HUES48 (cell line): Measurements from ENCODE around the gene TPM4.
A peak's percentile ranks its signal among the peaks of the same experiment; 100 is the strongest.
"Not testable (repeated sequence)": the region's sequence is repeated elsewhere in the genome, so short reads cannot be mapped to it uniquely, and the experiment has no call there.

Source experiments
- H3K27ac ChIP-seq: one replicate; pipeline ENCODE4 v1.7.0; 2013; ENCODE audit warnings: low read depth, low read length, inconsistent platforms
- H3K27me3 ChIP-seq: 2 replicates; pipeline ENCODE4 v1.6.1; 2013; ENCODE audit warnings: mild to moderate bottlenecking, low read length; ENCODE audit not compliant: control insufficient read depth, insufficient read depth
- H3K36me3 ChIP-seq: 2 replicates; pipeline ENCODE4 v1.6.1; 2013; ENCODE audit warnings: low read length; ENCODE audit not compliant: control insufficient read depth, insufficient read depth
- H3K4me1 ChIP-seq: 2 replicates; pipeline ENCODE4 v1.6.1; 2013; ENCODE audit warnings: mild to moderate bottlenecking, low read length; ENCODE audit not compliant: control insufficient read depth, insufficient read depth
- H3K4me3 ChIP-seq: 2 replicates; pipeline ENCODE4 v1.5.1; 2013; ENCODE audit warnings: mild to moderate bottlenecking, low read depth, low read length
- H3K9ac ChIP-seq: 2 replicates; pipeline ENCODE4 v1.6.1; 2013; ENCODE audit warnings: mild to moderate bottlenecking, low read depth, low read length, moderate library complexity
- H3K9me3 ChIP-seq: 2 replicates; pipeline ENCODE4 v1.6.1; 2013; ENCODE audit warnings: low read length; ENCODE audit not compliant: control insufficient read depth, insufficient read depth

The TPM4 gene

GRCh38 chr19:16073988-16074387 lies 2.3 kb upstream of the TPM4 start:
- peaks cover 14% of the 10 kb centered on the region for H3K4me1 ChIP-seq
- H3K36me3 ChIP-seq: peaks cover 5% of the 10 kb centered on the region; the same call in 1 of the 2 replicates
- no peak overlapping the region for H3K27ac ChIP-seq
- H3K27me3 ChIP-seq: no peaks in the 10 kb centered on the region
- no peaks in the 10 kb centered on the region for H3K9me3 ChIP-seq
- H3K4me3 ChIP-seq: no peak overlapping the region
- no peak overlapping the region for H3K9ac ChIP-seq

GRCh38 chr19:16074488-16075365 lies 1.6 kb upstream of the TPM4 start:
- Histone ChIP-seq H3K27ac (no peak overlapping the region), H3K4me1 (peaks cover 19% of the 10 kb centered on the region), H3K27me3 (no peaks in the 10 kb centered on the region), H3K36me3 (peaks cover 5% of the 10 kb centered on the region; the same call in 1 of the 2 replicates), H3K9me3 (no peaks in the 10 kb centered on the region), H3K9ac (no peak overlapping the region), H3K4me3 (no peak overlapping the region; the same call in 1 of the 2 replicates)

GRCh38 chr19:16075430-16076153 lies 703 bp upstream of the TPM4 start:
- Histone ChIP-seq H3K36me3 (peaks cover 12% of the 10 kb centered on the region), H3K9me3 (no peaks in the 10 kb centered on the region), H3K27me3 (no peaks in the 10 kb centered on the region), H3K27ac (peak overlapping the region; percentile 98), H3K9ac (peak overlapping the region; percentile 93), H3K4me1 (peaks cover 23% of the 10 kb centered on the region), H3K4me3 (peak overlapping the region; percentile 91)

GRCh38 chr19:16076958-16077611 lies 790 bp downstream of the TPM4 start:
- Histone ChIP-seq H3K27ac (peak overlapping the region; percentile 98), H3K9ac (peak overlapping the region; percentile 99), H3K4me1 (peaks cover 23% of the 10 kb centered on the region), H3K27me3 (no peaks in the 10 kb centered on the region), H3K9me3 (no peaks in the 10 kb centered on the region), H3K4me3 (peak overlapping the region; percentile 91), H3K36me3 (peaks cover 26% of the 10 kb centered on the region)

GRCh38 chr19:16077984-16078758 lies 1.9 kb downstream of the TPM4 start:
- Histone ChIP-seq H3K4me1 (peaks cover 23% of the 10 kb centered on the region), H3K27me3 (no peaks in the 10 kb centered on the region), H3K4me3 (peak overlapping the region; percentile 91), H3K9ac (peak overlapping the region; percentile 99), H3K9me3 (no peaks in the 10 kb centered on the region), H3K36me3 (peaks cover 36% of the 10 kb centered on the region), H3K27ac (peak overlapping the region; percentile 98)

- Histone ChIP-seq H3K27me3 (no peaks in the 10 kb centered on the region), H3K9ac (peak overlapping the region; percentile 99), H3K27ac (peak overlapping the region; percentile 98), H3K36me3 (peaks cover 45% of the 10 kb centered on the region), H3K4me1 (peaks cover 23% of the 10 kb centered on the region), H3K9me3 (no peaks in the 10 kb centered on the region), H3K4me3 (peak overlapping the region; percentile 91)
Measured at GRCh38 chr19:16078759-16079707, 2.7 kb downstream of the TPM4 start.

- Histone ChIP-seq H3K36me3 (peaks cover 91% of the 10 kb centered on the region), H3K4me1 (peaks cover 8% of the 10 kb centered on the region), H3K27ac (no peak overlapping the region)
Measured at GRCh38 chr19:16084067-16084685, 7.9 kb downstream of the TPM4 start.

GRCh38 chr19:16085115-16085514 lies 8.8 kb downstream of the TPM4 start:
- Histone ChIP-seq H3K36me3 (peaks cover 98% of the 10 kb centered on the region), H3K4me1 (0 out of 2 replicates have a peak, but pooled peaks cover 1% of the 10 kb centered on the region), H3K27me3 (no peaks in the 10 kb centered on the region), H3K9me3 (no peaks in the 10 kb centered on the region), H3K27ac (no peak overlapping the region), H3K9ac (no peak overlapping the region), H3K4me3 (no peak overlapping the region)

More at GRCh38 chr19:16084067-16084685, 7.9 kb downstream of the TPM4 start:
- H3K4me3 ChIP-seq: no peak overlapping the region
- H3K27me3 ChIP-seq: no peaks in the 10 kb centered on the region
- no peaks in the 10 kb centered on the region for H3K9me3 ChIP-seq
- H3K9ac ChIP-seq: no peak overlapping the region

GRCh38 chr19:16087404-16087803 lies 11.1 kb downstream of the TPM4 start:
- H3K4me1 ChIP-seq, H3K9ac ChIP-seq, H3K27ac ChIP-seq, H3K27me3 ChIP-seq, H3K4me3 ChIP-seq, H3K9me3 ChIP-seq: not testable (repeated sequence)
- H3K36me3 ChIP-seq: peaks cover 100% of the 10 kb centered on the region
